OCI-M1 (cell line): Measurements from ENCODE around the gene ETV6.

Experiments
- DNase-seq: peaks from one replicate; lab custom pipeline; 2025; lab: John Stamatoyannopoulos, UW

ETV6 gene

GRCh38 chr12:11929714-11930113 lies 280.2 kb downstream of the ETV6 start:
- no peak for DNase-seq

GRCh38 chr12:11939223-11939622 lies 289.7 kb downstream of the ETV6 start:
- DNase-seq = no peak

GRCh38 chr12:11941606-11942337 lies 292.3 kb downstream of the ETV6 start:
- DNase-seq = no peak

GRCh38 chr12:11943919-11944700 lies 294.6 kb downstream of the ETV6 start:
- DNase-seq = no peak
